K562 (cell line): ENCODE results near the gene STK4.

Source experiments
- ERF ChIP-seq: fragments of 450-650 bp; formaldehyde crosslinking; IDR thresholded peaks from 2 replicates; pipeline ENCODE4 v1.4.0; 2020; ENCODE audit warnings: mild to moderate bottlenecking, mixed read lengths
- FOSL1 ChIP-seq: fragments of 200-800 bp; sonication (Bioruptor generic); conservative IDR thresholded peaks from 2 replicates; pipeline ENCODE4 v1.6.1; 2016; ENCODE audit warnings: missing genetic modification characterization, missing compliant biosample characterization
- HDAC2 ChIP-seq: fragments of 450-650 bp; IDR thresholded peaks from 2 replicates; pipeline ENCODE4 v1.6.1; 2016; ENCODE audit warnings: mild to moderate bottlenecking
- KDM5B ChIP-seq: fragments of 200-600 bp; sonication (generic); IDR thresholded peaks from 2 replicates; pipeline ENCODE4 v1.6.1; 2012; ENCODE audit warnings: low read depth, mild to moderate bottlenecking, moderate library complexity, low read length, control low read depth, inconsistent platforms; ENCODE audit not compliant: insufficient replicate concordance
- MYNN ChIP-seq, 2 experiments: sonication (generic); formaldehyde crosslinking in 1 of 2; IDR thresholded peaks; 2 replicates each; pipeline versions ENCODE4 v1.5.0 to v1.6.1; 2016 to 2020; ENCODE audit warnings: antibody characterized with exemption in 1 of 2, missing genetic modification reagents in 1 of 2
- NFIX ChIP-seq: fragments of 250-450 bp; sonication (Bioruptor Pico); IDR thresholded peaks from 2 replicates; pipeline ENCODE4 v1.4.0; 2020; ENCODE audit warnings: low read depth, mild to moderate bottlenecking, moderate library complexity
- NR2C2 ChIP-seq, 2 experiments: fragments of 200-800 bp in 1 of 2; sonication (Bioruptor generic) in 1 of 2; sonication (generic) in 1 of 2; formaldehyde crosslinking in 1 of 2; IDR thresholded peaks; 2 replicates each; pipeline versions ENCODE4 v1.6.1 to v1.8.0; 2016 to 2022; ENCODE audit warnings: mild to moderate bottlenecking in 1 of 2, missing compliant biosample characterization in 1 of 2, missing genetic modification characterization in 1 of 2, missing genetic modification reagents in 1 of 2
- SMARCA4 ChIP-seq: fragments of 450-650 bp; IDR thresholded peaks from 2 replicates; pipeline ENCODE4 v1.6.1; 2016
- SMARCE1 ChIP-seq: fragments of 450-650 bp; IDR thresholded peaks from 2 replicates; pipeline ENCODE4 v1.7.1; 2016; ENCODE audit warnings: mild to moderate bottlenecking
- TAF1 ChIP-seq: IDR thresholded peaks from 2 replicates; pipeline ENCODE4 v1.6.1; 2011; ENCODE audit warnings: mild to moderate bottlenecking, low read length, moderate library complexity; ENCODE audit not compliant: insufficient read depth, control insufficient read depth, severe bottlenecking; ENCODE audit errors: extremely low read depth
- ZNF165 ChIP-seq: fragments of 250-450 bp; sonication (Bioruptor Pico); IDR thresholded peaks from 2 replicates; pipeline ENCODE4 v1.4.0; 2020; ENCODE audit warnings: borderline replicate concordance
- ZNF23 ChIP-seq: fragments of 250-450 bp; sonication (Bioruptor Pico); IDR thresholded peaks from 2 replicates; pipeline ENCODE4 v1.4.0; 2020; ENCODE audit warnings: mild to moderate bottlenecking
- TF ChIP-seq, protein P1 (sequence below): sonication (generic); formaldehyde crosslinking; IDR thresholded peaks from 2 replicates; pipeline ENCODE4 v1.9.0; 2022; ENCODE audit warnings: mild to moderate bottlenecking, missing genetic modification reagents

DNA sequence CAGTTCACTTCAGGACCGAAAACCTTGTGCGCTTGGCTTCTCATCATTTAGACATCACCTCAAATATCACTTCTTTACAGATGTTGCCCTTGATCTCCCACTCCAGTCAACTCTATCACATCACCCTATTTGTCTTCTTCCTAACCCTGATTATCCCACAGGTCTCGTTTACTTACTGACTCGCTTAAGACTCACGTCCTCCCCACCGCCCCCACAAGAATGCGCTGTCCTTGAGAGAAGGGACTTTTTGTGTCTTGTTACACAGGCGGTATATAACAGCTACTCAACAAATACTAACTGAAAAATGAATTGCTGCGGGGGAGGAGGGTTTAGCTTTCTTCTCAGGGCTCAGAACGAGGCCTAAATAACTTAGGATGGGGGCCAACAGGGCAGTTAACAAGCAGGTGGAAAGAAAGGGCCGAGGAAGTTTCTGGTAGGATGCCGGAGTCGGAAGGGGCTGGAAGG lies 6.6 kb upstream of the STK4 start:
- TF ChIP-seq HDAC2 (no peak), SMARCA4 (no peak; the same call in 1 of the 2 replicates), ZNF23 (CRISPR knock-in tag) (no peak), FOSL1 (no peak; the same call in 1 of the 2 replicates), NR2C2 (CRISPR knock-in tag; IDR thresholded peaks at IDR 0.05) (no peak), NR2C2 (tag; IDR thresholded peaks at IDR 0.05) (no peak), SMARCE1 (no peak), TAF1 (no peak), MYNN (IDR thresholded peaks at IDR 0.05) (no peak), MYNN (CRISPR knock-in tag; IDR thresholded peaks at IDR 0.05) (no peak), KDM5B (no peak), ZNF165 (no peak), ERF (CRISPR knock-in tag) (no peak), NFIX (CRISPR knock-in tag) (no peak)
- TF ChIP-seq, protein P1, sequence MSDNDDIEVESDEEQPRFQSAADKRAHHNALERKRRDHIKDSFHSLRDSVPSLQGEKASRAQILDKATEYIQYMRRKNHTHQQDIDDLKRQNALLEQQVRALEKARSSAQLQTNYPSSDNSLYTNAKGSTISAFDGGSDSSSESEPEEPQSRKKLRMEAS = no peak
